H9 (cell line): ENCODE data around the gene CDCP1. TPM values are rescaled to one million over a fixed set of nuclear protein-coding genes. Genes with fewer than 3 reads are reported as not detected.

Experiments
- DNase-seq: peaks from one replicate; pipeline ENCODE4 v3.0.0-alpha.2; 2017
- H2AFZ ChIP-seq: one replicate; pipeline ENCODE4 v1.6.1; 2013; ENCODE audit warnings: mild to moderate bottlenecking, low read length, control low read depth, moderate library complexity
- H2AK5ac ChIP-seq: 2 replicates; pipeline ENCODE4 v1.6.1; 2013; ENCODE audit warnings: low read length, control low read depth, mixed read lengths; ENCODE audit not compliant: insufficient read length
- H2BK120ac ChIP-seq: one replicate; pipeline ENCODE4 v1.6.1; 2013; ENCODE audit warnings: low read depth, mild to moderate bottlenecking, low read length, control low read depth, inconsistent platforms; ENCODE audit not compliant: poor library complexity, severe bottlenecking
- H2BK12ac ChIP-seq: 2 replicates; pipeline ENCODE4 v1.6.1; 2013; ENCODE audit warnings: low read length, control low read depth, mixed read lengths, low read depth; ENCODE audit not compliant: insufficient read length
- H2BK15ac ChIP-seq: 2 replicates; pipeline ENCODE4 v1.6.1; 2013; ENCODE audit warnings: low read depth, low read length, control low read depth
- H2BK20ac ChIP-seq: one replicate; pipeline ENCODE4 v1.6.1; 2013; ENCODE audit warnings: low read depth, mild to moderate bottlenecking, low read length, control low read depth, inconsistent platforms; ENCODE audit not compliant: poor library complexity, severe bottlenecking
- H2BK5ac ChIP-seq: 2 replicates; pipeline ENCODE4 v1.6.1; 2013; ENCODE audit warnings: low read length, control low read depth, mixed read lengths; ENCODE audit not compliant: insufficient read length
- H3K14ac ChIP-seq: 2 replicates; pipeline ENCODE4 v1.6.1; 2013; ENCODE audit warnings: low read length, control low read depth; ENCODE audit not compliant: insufficient read depth
- H3K18ac ChIP-seq: 2 replicates; pipeline ENCODE4 v1.6.1; 2013; ENCODE audit warnings: low read depth, mild to moderate bottlenecking, mixed read lengths, low read length, control low read depth; ENCODE audit not compliant: insufficient read length
- H3K23ac ChIP-seq: 2 replicates; pipeline ENCODE4 v1.6.1; 2013; ENCODE audit warnings: low read length, control low read depth, mixed read lengths, low read depth; ENCODE audit not compliant: insufficient read length
- H3K23me2 ChIP-seq: 2 replicates; pipeline ENCODE4 v1.6.1; 2013; ENCODE audit warnings: low read depth, mild to moderate bottlenecking, mixed read lengths, low read length, control low read depth; ENCODE audit not compliant: insufficient read length, poor library complexity, severe bottlenecking
- H3K27ac ChIP-seq: 2 replicates; pipeline ENCODE4 v1.5.1; 2013; ENCODE audit warnings: low read length, control low read depth, mixed read lengths, low read depth; ENCODE audit not compliant: insufficient read length
- H3K27me3 ChIP-seq: 2 replicates; pipeline ENCODE4 v1.6.1; 2013; ENCODE audit warnings: low read length, control low read depth, inconsistent platforms; ENCODE audit not compliant: insufficient read depth
- H3K4ac ChIP-seq: 2 replicates; pipeline ENCODE4 v1.6.1; 2013; ENCODE audit warnings: low read depth, mild to moderate bottlenecking, control low read depth, inconsistent platforms, low read length, moderate library complexity
- H3K4me1 ChIP-seq: 2 replicates; pipeline ENCODE4 v1.6.1; 2013; ENCODE audit warnings: low read length, control low read depth, inconsistent platforms; ENCODE audit not compliant: insufficient read depth
- H3K4me2 ChIP-seq: 2 replicates; pipeline ENCODE4 v1.6.1; 2013; ENCODE audit warnings: low read length, control low read depth, mixed read lengths; ENCODE audit not compliant: insufficient read length, insufficient read depth
- H3K56ac ChIP-seq: 2 replicates; pipeline ENCODE4 v1.6.1; 2013; ENCODE audit warnings: low read depth, mild to moderate bottlenecking, mixed read lengths, low read length, control low read depth; ENCODE audit not compliant: insufficient read length
- H3K79me1 ChIP-seq: 2 replicates; pipeline ENCODE4 v1.6.1; 2013; ENCODE audit warnings: low read depth, mild to moderate bottlenecking, moderate library complexity, low read length, control low read depth, inconsistent platforms; ENCODE audit not compliant: insufficient read depth, poor library complexity, severe bottlenecking
- H3K79me2 ChIP-seq: 2 replicates; pipeline ENCODE4 v1.6.1; 2013; ENCODE audit warnings: low read length, control low read depth, inconsistent platforms; ENCODE audit not compliant: insufficient read depth
- H3K9ac ChIP-seq: 2 replicates; pipeline ENCODE4 v1.6.1; 2013; ENCODE audit warnings: low read length, control low read depth, mixed read lengths; ENCODE audit not compliant: insufficient read length; ENCODE audit errors: extremely low read depth
- H3K9me3 ChIP-seq: one replicate; pipeline ENCODE4 v1.6.1; 2013; ENCODE audit warnings: low read depth, low read length, inconsistent platforms; ENCODE audit not compliant: control insufficient read depth
- H3T11ph ChIP-seq: one replicate; pipeline ENCODE4 v1.6.1; 2013; ENCODE audit warnings: mild to moderate bottlenecking, low read length, control low read depth, inconsistent platforms
- H4K20me1 ChIP-seq: one replicate; pipeline ENCODE4 v1.6.1; 2013; ENCODE audit not compliant: control insufficient read depth, insufficient read length, insufficient read depth
- H4K5ac ChIP-seq: 2 replicates; pipeline ENCODE4 v1.6.1; 2013; ENCODE audit warnings: low read depth, mild to moderate bottlenecking, mixed read lengths, low read length, control low read depth; ENCODE audit not compliant: insufficient read length
- H4K8ac ChIP-seq: replicated peaks from 2 replicates; pipeline ENCODE4 v1.6.1; 2013; ENCODE audit warnings: low read length, control low read depth, mixed read lengths, low read depth; ENCODE audit not compliant: insufficient read length
- H4K91ac ChIP-seq: 2 replicates; pipeline ENCODE4 v1.6.1; 2013; ENCODE audit warnings: low read depth, mild to moderate bottlenecking, moderate library complexity, mixed read lengths, low read length, control low read depth; ENCODE audit not compliant: insufficient read length
- H3K27ac Mint-ChIP-seq, 3 experiments: 2 replicates in 2 of 3; 3 replicates in 1 of 3; pipeline ENCODE4 v1.8.0; 2020 to 2021; ENCODE audit warnings: mixed read lengths in 3 of 3, mild to moderate bottlenecking in 1 of 3, moderate library complexity in 1 of 3
- H3K27me3 Mint-ChIP-seq: 2 replicates; pipeline ENCODE4 v1.8.0; 2021; ENCODE audit warnings: low read depth, mild to moderate bottlenecking, moderate library complexity, mixed read lengths
- H3K36me3 Mint-ChIP-seq, 3 experiments: 2 replicates in 2 of 3; 3 replicates in 1 of 3; pipeline ENCODE4 v1.8.0; 2020 to 2021; ENCODE audit warnings: low read depth in 3 of 3, mixed read lengths in 3 of 3; ENCODE audit not compliant: insufficient read depth in 1 of 3
- H3K4me1 Mint-ChIP-seq, 2 experiments: 2 replicates each; pipeline ENCODE4 v1.8.0; 2020; ENCODE audit warnings: mixed read lengths in 2 of 2
- H3K4me3 Mint-ChIP-seq, 2 experiments: 2 replicates in 1 of 2; 3 replicates in 1 of 2; pipeline ENCODE4 v1.8.0; 2020 to 2021; ENCODE audit warnings: mild to moderate bottlenecking in 2 of 2, mixed read lengths in 2 of 2, moderate library complexity in 1 of 2
- H3K9me3 Mint-ChIP-seq, 2 experiments: 2 replicates in 1 of 2; 3 replicates in 1 of 2; pipeline ENCODE4 v1.8.0; 2020; ENCODE audit warnings: mild to moderate bottlenecking in 2 of 2, mixed read lengths in 2 of 2, moderate library complexity in 1 of 2
- WGBS: extraction: QIAGEN DNeasy Blood & Tissue Kit; methylation state at CpG from one replicate; pipeline ENCODE4 v1.1.7; 2013; ENCODE audit warnings: missing lambda C conversion rate, low lambda C conversion rate, mixed read lengths; ENCODE audit not compliant: insufficient read length; ENCODE audit errors: extremely low coverage; 5-methylcytosine and 5-hydroxymethylcytosine counted together
- total RNA-seq: library from RNA; stranded (reverse); gene quantifications from 2 replicates; pipeline ENCODE4 v1.2.1, GENCODE V29; 2021
- TF ChIP-seq, protein P1 (sequence below): fragments of 200-600 bp; sonication (generic); conservative IDR thresholded peaks from 3 replicates; pipeline ENCODE4 v1.8.0; 2021; ENCODE audit warnings: antibody characterized with exemption, mild to moderate bottlenecking

Gene CDCP1
- total RNA-seq, 1 experiment from 2014 or later: 12.9 TPM

DNA sequence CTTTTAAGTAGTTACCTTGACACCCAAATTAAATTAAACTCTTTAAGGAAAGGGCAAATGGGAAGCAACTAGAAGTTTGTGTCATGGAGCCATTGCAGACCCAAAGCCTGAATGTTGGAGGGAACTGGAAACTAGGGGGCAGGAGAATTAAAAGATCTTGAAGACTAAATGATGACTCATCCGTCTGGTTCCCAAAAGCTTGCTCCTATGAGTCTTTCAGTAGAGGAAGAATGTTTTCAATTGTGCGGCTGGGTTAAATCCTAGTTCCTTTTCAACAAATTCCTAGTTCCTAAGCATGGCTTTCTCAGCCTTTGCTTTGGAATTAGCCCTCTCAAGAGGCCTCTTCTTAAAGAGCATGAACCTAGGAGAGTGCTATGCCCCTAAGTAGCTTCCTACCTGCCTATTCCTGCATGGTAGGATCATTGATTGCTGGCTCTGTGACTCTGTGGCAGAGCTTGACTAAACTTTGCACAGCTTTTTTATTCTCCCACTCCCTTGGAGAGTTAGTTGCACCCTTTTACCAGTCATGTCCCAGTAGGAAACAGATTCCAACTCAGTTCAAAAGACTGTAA lies 102.4 kb downstream of the CDCP1 start:
- Mint-ChIP-seq H3K9me3 (no peaks in the 10 kb centered on the region), H3K4me1 (peaks cover 6 to 10% of the 10 kb centered on the region in 2 experiments; a peak in 3 of 4 replicates), H3K4me3 (no peak overlapping the region), H3K27ac (peak overlapping the region in 1 of 3 experiments; percentile 20; a peak in 2 of 7 replicates), H3K36me3 (no peaks in the 10 kb centered on the region), H3K27me3 (peaks cover 38% of the 10 kb centered on the region)
- no peaks in the 10 kb centered on the region for H3K9me3 ChIP-seq
- H3K27ac ChIP-seq: no peak overlapping the region
- no peak overlapping the region for H3K23ac ChIP-seq
- no peak overlapping the region for H2BK15ac ChIP-seq
- no peaks in the 10 kb centered on the region for H3K4me1 ChIP-seq
- no peak overlapping the region for H3K4ac ChIP-seq
- no peak overlapping the region for H3K4me2 ChIP-seq
- H2AK5ac ChIP-seq: no peak overlapping the region
- H3K14ac ChIP-seq: no peak overlapping the region
- H4K20me1 ChIP-seq: no peaks in the 10 kb centered on the region
- no peak overlapping the region for H2BK12ac ChIP-seq
- H3K79me2 ChIP-seq: no peaks in the 10 kb centered on the region
- no peak overlapping the region for H2AFZ ChIP-seq
- no peak overlapping the region for H4K91ac ChIP-seq
- no peak overlapping the region for H2BK120ac ChIP-seq
- H4K5ac ChIP-seq: no peak overlapping the region
- TF ChIP-seq, protein P1, sequence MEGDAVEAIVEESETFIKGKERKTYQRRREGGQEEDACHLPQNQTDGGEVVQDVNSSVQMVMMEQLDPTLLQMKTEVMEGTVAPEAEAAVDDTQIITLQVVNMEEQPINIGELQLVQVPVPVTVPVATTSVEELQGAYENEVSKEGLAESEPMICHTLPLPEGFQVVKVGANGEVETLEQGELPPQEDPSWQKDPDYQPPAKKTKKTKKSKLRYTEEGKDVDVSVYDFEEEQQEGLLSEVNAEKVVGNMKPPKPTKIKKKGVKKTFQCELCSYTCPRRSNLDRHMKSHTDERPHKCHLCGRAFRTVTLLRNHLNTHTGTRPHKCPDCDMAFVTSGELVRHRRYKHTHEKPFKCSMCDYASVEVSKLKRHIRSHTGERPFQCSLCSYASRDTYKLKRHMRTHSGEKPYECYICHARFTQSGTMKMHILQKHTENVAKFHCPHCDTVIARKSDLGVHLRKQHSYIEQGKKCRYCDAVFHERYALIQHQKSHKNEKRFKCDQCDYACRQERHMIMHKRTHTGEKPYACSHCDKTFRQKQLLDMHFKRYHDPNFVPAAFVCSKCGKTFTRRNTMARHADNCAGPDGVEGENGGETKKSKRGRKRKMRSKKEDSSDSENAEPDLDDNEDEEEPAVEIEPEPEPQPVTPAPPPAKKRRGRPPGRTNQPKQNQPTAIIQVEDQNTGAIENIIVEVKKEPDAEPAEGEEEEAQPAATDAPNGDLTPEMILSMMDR: no peak
- no peak overlapping the region for H3T11ph ChIP-seq
- DNase-seq: no peak
- H3K56ac ChIP-seq: no peak overlapping the region
- H3K27me3 ChIP-seq: no peaks in the 10 kb centered on the region
- no peaks in the 10 kb centered on the region for H3K79me1 ChIP-seq
- H3K18ac ChIP-seq: no peak overlapping the region
- no peak overlapping the region for H4K8ac ChIP-seq
- WGBS: no CpG with 5 or more reads among the region's 2 CpGs
- no peak overlapping the region for H2BK5ac ChIP-seq
- no peak overlapping the region for H3K9ac ChIP-seq
- H3K23me2 ChIP-seq: no peaks in the 10 kb centered on the region
- H2BK20ac ChIP-seq: no peak overlapping the region
